Measurements from ENCODE around the gene PPARD.
"Not testable (repeated sequence)": the region's sequence is repeated elsewhere in the genome, so short reads cannot be mapped to it uniquely, and the experiment has no call there.

PPARD gene

GRCh38 chr6:35385457-35386202 is 43.3 kb downstream of the PPARD start:
- DNase-seq = no peak

GRCh38 chr6:35386989-35387388 is 44.6 kb downstream of the PPARD start:
- no peak for DNase-seq

- peak; percentile 13 to 31 for DNase-seq
These were observed 45.7 kb downstream of the PPARD start for GRCh38 chr6:35388030-35388429.

GRCh38 chr6:35388772-35389352 is 46.5 kb downstream of the PPARD start:
- DNase-seq = no peak

- DNase-seq = not testable (repeated sequence)
These were observed 47.0 kb downstream of the PPARD start for GRCh38 chr6:35389386-35389785.

GRCh38 chr6:35391240-35391968 is 49.0 kb downstream of the PPARD start:
- no peak for DNase-seq

GRCh38 chr6:35392111-35392702 is 49.8 kb downstream of the PPARD start:
- DNase-seq = no peak

- DNase-seq = no peak
These were observed 50.7 kb downstream of the PPARD start for GRCh38 chr6:35392773-35393672.

- no peak for DNase-seq
These were observed 54.6 kb downstream of the PPARD start for GRCh38 chr6:35396991-35397390.

- no peak for DNase-seq
These were observed 55.6 kb downstream of the PPARD start for GRCh38 chr6:35397806-35398418.

GRCh38 chr6:35398526-35398925 is 56.2 kb downstream of the PPARD start:
- no peak for DNase-seq

- no peak for DNase-seq
These were observed 57.8 kb downstream of the PPARD start for GRCh38 chr6:35400111-35400510.

GRCh38 chr6:35400901-35401311 is 58.5 kb downstream of the PPARD start:
- DNase-seq = no peak

GRCh38 chr6:35401514-35401913 is 59.2 kb downstream of the PPARD start:
- no peak for DNase-seq

GRCh38 chr6:35402136-35402855 is 59.9 kb downstream of the PPARD start:
- DNase-seq = no peak

- no peak for DNase-seq
These were observed 60.5 kb downstream of the PPARD start for GRCh38 chr6:35402856-35403191.

GRCh38 chr6:35403544-35404442 is 61.4 kb downstream of the PPARD start:
- no peak for DNase-seq

GRCh38 chr6:35406711-35407485 is 64.5 kb downstream of the PPARD start:
- DNase-seq = no peak

- DNase-seq = no peak
These were observed 66.9 kb downstream of the PPARD start for GRCh38 chr6:35409245-35409644.

GRCh38 chr6:35410131-35410530 is 67.8 kb downstream of the PPARD start:
- DNase-seq = no peak

Measured in Kasumi-1 (cell line).